Measurements from ENCODE around the gene SH3YL1.
A peak's percentile ranks its signal among the peaks of the same experiment; 100 is the strongest.

SH3YL1 gene

DNA sequence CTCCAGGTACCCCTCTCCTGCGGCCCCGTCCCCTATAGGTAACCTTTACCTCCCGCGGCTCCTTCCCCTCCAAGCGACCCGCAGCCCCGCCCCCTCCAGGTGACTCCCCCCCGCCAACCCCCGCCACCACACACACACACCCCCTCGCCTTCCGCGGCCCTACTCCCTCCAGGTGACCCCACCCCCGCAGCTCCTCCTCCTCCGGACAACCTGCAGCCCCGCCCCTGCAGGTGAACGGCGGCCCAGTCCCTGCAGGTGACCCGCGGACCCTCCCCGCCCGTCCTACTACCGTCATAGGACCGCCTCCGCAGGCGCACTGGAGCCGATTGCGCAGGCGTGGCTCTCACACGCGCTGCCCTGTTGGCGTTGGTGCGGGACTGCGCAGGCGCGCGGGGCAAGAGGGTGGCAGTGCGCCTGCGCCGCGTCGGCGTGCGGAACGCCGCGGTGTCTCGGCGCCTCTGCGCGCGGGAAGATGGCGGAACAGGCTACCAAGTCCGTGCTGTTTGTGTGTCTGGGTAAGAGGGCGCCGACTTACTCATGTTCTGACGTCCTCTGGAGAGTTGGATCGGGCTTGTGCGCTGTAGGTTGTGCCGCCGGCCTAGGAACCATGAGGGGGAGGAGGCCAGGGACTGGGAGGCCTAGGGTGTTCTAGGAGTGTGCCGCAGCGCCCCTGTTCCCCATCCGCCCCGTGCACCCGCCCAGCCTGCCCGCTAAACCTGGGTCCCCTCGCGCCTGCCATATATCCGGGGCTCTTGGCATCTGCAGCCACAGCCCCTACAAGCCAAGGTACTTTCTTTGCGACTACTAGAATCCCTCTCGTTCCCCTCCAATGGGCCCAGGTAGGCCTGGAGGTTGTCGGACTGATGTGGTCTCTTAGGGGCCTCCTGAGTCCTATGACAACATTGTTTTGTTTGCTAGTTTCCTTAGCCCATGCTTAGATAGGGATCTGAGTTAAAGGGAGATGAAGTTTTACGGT is 949 bp upstream of the SH3YL1 start, which contains the start of gene ACP1:
ACP1 (plus strand) TSS at position 455 of the 976 bp plus-strand sequence; CDS start at position 473, 18 bp downstream.
- peak; percentile 99 for FAIRE-seq
- DNase-seq (ENCODE audit: insufficient read length): peak; percentile 95
- TF ChIP-seq TAF1 (IDR thresholded peaks at IDR 0.05; ENCODE audit: borderline replicate concordance, low read depth, low read length) (peak; percentile 82), POLR2A (IDR thresholded peaks at IDR 0.05; ENCODE audit: low read depth, low read length) (peak; percentile 93), POLR2AphosphoS5 (IDR thresholded peaks at IDR 0.05; ENCODE audit: low read depth, low read length) (peak; percentile 87)

DNA sequence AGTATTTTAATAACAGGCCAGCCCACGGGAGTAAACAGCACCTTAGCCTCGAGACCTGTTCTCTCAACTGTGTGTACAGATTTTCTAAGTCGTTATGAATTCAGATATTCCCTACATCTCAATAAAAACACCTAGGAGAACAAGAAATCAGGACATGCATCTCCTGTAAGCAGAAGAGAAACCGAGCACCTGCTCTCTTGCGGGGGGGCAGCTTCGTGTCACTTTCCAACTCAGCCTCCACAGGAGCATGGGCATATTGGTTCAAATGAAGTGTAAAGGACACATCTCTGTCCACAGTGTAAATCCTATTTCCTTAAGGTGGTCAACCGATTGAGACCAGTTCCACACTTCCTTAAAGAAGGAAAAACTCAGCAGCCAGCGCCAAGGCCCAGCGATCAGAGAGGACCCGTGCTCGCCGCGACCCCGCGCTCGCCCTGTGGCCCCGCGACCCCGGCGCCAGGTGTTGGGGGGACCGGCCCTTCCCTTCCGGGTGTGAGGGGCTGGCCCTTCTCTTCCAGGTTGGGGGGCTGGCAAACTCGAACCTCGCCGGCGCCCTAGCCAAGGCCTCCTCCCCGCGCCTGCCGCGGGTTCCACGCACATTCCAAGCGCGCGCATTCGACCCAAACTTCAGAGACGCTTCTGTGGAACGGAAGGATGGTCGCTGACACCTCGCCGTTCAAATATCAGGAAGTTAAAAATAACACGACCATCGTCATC is 652 bp downstream of the SH3YL1 start:
- no peak for FAIRE-seq
- DNase-seq (ENCODE audit: insufficient read length): no peak
- TF ChIP-seq TAF1 (IDR thresholded peaks at IDR 0.05; ENCODE audit: borderline replicate concordance, low read depth, low read length) (no peak), POLR2A (IDR thresholded peaks at IDR 0.05; ENCODE audit: low read depth, low read length) (no peak), POLR2AphosphoS5 (IDR thresholded peaks at IDR 0.05; ENCODE audit: low read depth, low read length) (no peak)

DNA sequence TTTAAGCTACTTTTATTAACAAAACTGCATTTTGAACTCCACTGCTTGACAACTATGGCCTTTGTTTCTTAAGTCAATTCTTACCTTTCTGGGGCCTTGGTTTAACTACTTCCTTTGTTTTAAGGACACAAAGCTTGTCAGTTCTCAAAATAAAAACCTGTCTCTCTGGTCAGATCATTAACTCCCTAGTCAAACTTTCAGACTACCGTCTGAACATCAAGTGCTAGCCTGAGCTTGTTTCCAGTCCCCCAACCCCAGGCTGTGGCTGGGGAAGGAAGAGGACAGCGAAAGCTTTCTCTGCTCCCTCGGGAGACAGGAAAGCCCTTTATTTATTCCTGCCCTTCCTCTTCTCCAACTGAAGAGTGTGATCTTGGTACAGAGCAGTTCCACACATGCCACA is 1.7 kb downstream of the SH3YL1 start:
- no peak for DNase-seq (ENCODE audit: insufficient read length)
- TF ChIP-seq TAF1 (IDR thresholded peaks at IDR 0.05; ENCODE audit: borderline replicate concordance, low read depth, low read length) (no peak), POLR2AphosphoS5 (IDR thresholded peaks at IDR 0.05; ENCODE audit: low read depth, low read length) (no peak), POLR2A (IDR thresholded peaks at IDR 0.05; ENCODE audit: low read depth, low read length) (no peak)
- no peak for FAIRE-seq

DNA sequence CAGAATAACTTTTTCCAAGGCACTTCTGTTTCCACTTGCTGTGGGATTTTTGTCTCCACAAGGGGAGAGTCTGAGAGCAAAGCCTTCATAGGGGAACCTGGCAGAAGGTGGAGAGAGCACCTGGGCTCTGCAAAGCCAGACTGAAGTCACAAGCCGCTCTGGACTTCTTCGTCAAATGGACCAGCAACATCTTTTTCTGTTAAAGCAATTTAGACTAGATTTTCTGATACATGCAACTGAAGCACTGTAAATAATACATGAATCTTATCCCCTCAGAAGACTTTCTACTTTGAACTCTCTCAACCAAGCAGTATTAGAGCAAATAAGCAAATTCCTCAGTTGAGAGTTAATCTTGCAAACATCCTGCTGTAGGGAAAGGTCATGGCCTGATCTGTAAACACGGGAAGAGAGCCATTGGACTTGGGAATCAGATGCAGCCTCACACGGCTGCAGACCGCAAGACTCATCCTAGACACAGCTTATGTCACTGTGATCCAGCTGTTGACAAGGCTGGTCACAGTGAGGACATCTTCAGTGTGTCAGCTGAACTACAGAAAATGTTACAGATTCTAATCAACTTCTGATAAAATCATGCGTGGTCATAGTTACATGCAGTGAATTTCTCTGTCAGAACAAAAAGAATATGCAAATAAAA is 3.2 kb downstream of the SH3YL1 start:
- FAIRE-seq: no peak
- DNase-seq (ENCODE audit: insufficient read length): no peak
- no peak for TF ChIP-seq POLR2A (IDR thresholded peaks at IDR 0.05; ENCODE audit: low read depth, low read length)

DNA sequence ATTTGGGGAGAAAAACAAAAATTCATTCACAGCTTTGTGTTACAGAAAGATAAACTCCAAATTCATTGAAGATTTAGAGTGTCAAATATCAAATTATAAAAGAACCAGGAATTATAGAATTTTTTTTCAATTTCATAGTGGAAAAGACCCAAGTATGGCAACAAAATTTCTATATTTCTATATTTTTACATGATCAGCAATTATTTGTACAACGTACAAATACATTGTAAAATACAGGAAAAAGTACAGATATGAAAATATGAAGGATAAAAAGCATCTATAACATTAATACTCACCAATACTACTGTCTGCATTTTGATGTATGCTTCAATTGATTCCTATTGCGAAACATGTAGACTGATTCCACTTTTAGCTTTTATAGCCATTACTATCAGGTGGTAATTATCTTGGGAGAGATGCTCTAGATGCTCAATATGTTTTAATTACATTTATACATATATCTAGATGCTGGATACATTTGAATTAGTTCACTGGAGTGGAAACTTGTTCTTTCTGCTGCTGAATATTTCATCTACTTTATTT is 4.0 kb downstream of the SH3YL1 start:
- TF ChIP-seq POLR2AphosphoS5 (IDR thresholded peaks at IDR 0.05; ENCODE audit: low read depth, low read length) (no peak), POLR2A (IDR thresholded peaks at IDR 0.05; ENCODE audit: low read depth, low read length) (no peak), TAF1 (IDR thresholded peaks at IDR 0.05; ENCODE audit: borderline replicate concordance, low read depth, low read length) (no peak)
- FAIRE-seq (no peak), DNase-seq (ENCODE audit: insufficient read length) (no peak)

DNA sequence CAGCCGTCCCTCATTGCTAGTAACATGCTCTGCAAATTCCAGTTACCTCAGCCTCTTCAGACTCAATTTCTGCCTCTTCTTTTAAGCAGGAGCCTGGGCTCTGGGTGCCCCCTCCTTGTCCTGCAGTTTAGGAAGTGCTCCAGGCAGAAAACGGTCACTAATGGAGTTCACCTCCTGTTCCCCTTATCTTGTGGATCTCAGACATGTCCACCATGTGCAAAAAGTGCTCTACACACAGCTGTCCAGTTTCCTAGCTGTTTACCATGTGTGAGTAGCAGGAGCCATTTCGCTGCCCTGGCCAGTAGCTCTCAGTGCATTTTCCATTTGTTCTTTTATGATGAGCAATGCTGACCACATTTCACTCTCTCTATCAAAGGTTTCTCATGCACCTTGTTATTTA is 4.9 kb downstream of the SH3YL1 start:
- FAIRE-seq (no peak), DNase-seq (ENCODE audit: insufficient read length) (no peak)
- TF ChIP-seq POLR2AphosphoS5 (IDR thresholded peaks at IDR 0.05; ENCODE audit: low read depth, low read length): no peak
- TF ChIP-seq TAF1 (IDR thresholded peaks at IDR 0.05; ENCODE audit: borderline replicate concordance, low read depth, low read length): no peak
- TF ChIP-seq POLR2A (IDR thresholded peaks at IDR 0.05; ENCODE audit: low read depth, low read length): no peak

DNA sequence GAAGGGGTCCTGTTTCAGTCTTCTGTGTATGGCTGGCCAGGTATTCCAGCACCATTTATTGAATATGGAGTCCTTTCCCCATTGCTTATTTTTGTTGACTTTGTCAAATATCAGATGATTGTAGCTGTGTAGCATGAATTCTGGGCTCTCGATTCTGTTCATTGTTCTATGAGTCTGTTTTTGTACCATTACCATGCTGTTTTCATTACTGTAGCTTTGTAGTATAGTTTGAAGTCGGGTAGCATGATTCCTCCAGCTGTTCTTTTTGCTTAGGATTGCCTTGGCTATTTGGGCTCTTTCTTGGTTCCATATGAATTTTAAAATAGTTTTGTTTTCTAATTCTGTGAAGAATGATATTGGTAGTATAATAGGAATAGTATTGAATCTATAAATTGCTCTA is 6.0 kb downstream of the SH3YL1 start:
- TF ChIP-seq POLR2A (IDR thresholded peaks at IDR 0.05; ENCODE audit: low read depth, low read length) (no peak), TAF1 (IDR thresholded peaks at IDR 0.05; ENCODE audit: borderline replicate concordance, low read depth, low read length) (no peak), POLR2AphosphoS5 (IDR thresholded peaks at IDR 0.05; ENCODE audit: low read depth, low read length) (no peak)
- DNase-seq (ENCODE audit: insufficient read length): no peak
- no peak for FAIRE-seq

DNA sequence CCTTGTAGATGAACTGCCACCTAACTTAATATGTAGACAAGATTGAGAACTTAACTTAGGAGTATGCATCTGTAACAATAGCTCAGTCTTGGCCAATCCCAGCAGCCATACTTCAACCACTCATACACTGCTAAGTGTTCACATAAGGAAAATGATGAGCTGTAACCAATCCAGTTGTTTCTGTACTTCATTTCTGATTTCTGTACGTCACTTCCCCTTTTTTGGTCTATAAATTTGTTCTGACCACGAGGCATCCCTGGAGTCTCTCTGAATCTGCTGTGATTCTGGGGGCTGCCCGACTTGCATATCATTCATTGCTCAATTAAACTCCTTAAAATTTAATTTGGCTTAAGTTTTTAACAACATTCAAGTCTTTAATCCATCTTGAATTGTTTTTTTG is 6.4 kb downstream of the SH3YL1 start:
- DNase-seq (ENCODE audit: insufficient read length) (no peak), FAIRE-seq (no peak)
- TF ChIP-seq POLR2A (IDR thresholded peaks at IDR 0.05; ENCODE audit: low read depth, low read length) (no peak), TAF1 (IDR thresholded peaks at IDR 0.05; ENCODE audit: borderline replicate concordance, low read depth, low read length) (no peak), POLR2AphosphoS5 (IDR thresholded peaks at IDR 0.05; ENCODE audit: low read depth, low read length) (no peak)

DNA sequence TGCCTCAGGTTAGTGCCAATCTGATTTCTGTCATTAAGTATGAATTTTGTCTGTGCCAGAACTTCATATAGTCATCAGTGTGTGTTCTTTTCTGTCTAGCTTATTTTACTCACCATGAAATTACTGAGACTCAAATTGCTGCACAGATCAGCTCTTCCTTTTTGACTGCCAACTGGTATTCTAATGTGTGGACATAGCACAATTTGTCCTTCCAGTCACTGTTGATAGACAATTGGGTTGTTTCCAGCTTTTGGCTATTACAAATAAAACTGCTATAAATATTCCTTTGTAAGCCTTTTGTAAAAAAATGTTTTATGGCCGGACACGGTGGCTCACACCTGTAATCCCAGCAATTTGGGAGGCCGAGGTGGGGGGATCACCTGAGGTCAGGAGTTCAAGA is 7.7 kb downstream of the SH3YL1 start:
- FAIRE-seq (no peak), DNase-seq (ENCODE audit: insufficient read length) (no peak)
- no peak for TF ChIP-seq POLR2A (IDR thresholded peaks at IDR 0.05; ENCODE audit: low read depth, low read length)
- TF ChIP-seq POLR2AphosphoS5 (IDR thresholded peaks at IDR 0.05; ENCODE audit: low read depth, low read length): no peak
- TF ChIP-seq TAF1 (IDR thresholded peaks at IDR 0.05; ENCODE audit: borderline replicate concordance, low read depth, low read length): no peak

DNA sequence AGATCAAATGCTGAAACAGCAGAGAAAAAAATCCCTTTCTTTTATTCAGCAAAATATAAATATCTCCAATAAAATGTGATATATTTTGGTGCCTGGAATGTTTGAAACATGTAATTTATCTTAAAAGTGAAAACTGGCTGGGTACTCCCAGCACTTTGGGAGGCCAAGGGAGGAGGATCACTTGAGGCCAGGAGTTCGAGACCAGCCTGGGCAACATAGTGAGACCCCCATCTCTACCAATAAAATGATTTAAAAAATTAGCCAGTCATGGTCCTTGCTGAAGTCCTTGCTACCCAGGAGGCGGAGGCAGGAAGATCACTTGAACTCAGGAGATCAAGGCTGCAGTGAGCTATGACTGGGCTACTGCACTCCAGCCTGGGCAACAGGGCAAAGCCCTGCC is 8.6 kb downstream of the SH3YL1 start:
- no peak for TF ChIP-seq TAF1 (IDR thresholded peaks at IDR 0.05; ENCODE audit: borderline replicate concordance, low read depth, low read length)
- FAIRE-seq: no peak
- DNase-seq (ENCODE audit: insufficient read length): no peak

DNA sequence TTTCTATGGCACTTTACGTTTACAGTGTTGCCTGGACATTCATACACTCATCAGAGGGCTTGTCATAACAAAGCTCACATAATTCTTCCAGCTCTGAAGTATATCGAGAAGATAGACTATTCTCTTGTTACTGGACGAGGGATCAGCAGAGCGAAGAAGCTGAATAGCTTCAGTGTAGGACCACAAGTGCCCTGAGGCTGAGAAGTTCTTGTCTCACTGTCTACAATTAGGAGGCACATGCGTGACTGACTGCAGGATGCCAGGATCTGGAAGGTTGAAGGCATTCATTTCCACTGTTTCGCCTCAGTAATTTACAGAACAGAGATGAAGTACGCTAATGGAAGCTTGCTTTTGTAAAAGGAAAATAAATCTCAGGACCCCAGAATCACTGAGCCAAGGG is 9.6 kb downstream of the SH3YL1 start:
- DNase-seq (ENCODE audit: insufficient read length) (no peak), FAIRE-seq (no peak)
- TF ChIP-seq POLR2A (IDR thresholded peaks at IDR 0.05; ENCODE audit: low read depth, low read length) (no peak), TAF1 (IDR thresholded peaks at IDR 0.05; ENCODE audit: borderline replicate concordance, low read depth, low read length) (no peak), POLR2AphosphoS5 (IDR thresholded peaks at IDR 0.05; ENCODE audit: low read depth, low read length) (no peak)
